ENCODE results near the gene TBC1D32. TPM values are rescaled to one million over a fixed set of nuclear protein-coding genes. Genes with fewer than 3 reads are reported as not detected.

Gene TBC1D32
- total RNA-seq, 2 donors from 2014 or later, result 4.3 to 5.5 TPM

DNA sequence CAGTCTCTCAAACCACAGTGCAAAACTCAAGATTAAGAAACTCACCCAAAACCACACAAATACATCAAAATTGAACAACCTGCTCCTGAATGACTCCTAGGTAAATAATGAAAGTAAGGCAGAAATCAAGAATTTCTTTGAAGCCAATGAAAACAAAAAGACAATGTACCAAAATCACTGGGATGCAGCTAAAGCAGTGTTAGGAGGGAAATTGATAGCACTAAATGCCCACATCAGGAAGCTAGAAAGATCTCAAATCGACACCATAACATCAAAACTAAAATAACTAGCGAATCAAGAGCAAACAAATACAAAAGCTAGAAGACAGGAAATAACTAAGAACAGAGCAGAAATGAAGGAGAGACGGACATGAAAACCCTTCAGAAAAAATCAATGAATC is 70.5 kb downstream of the TBC1D32 start:
- TF ChIP-seq, protein P1, sequence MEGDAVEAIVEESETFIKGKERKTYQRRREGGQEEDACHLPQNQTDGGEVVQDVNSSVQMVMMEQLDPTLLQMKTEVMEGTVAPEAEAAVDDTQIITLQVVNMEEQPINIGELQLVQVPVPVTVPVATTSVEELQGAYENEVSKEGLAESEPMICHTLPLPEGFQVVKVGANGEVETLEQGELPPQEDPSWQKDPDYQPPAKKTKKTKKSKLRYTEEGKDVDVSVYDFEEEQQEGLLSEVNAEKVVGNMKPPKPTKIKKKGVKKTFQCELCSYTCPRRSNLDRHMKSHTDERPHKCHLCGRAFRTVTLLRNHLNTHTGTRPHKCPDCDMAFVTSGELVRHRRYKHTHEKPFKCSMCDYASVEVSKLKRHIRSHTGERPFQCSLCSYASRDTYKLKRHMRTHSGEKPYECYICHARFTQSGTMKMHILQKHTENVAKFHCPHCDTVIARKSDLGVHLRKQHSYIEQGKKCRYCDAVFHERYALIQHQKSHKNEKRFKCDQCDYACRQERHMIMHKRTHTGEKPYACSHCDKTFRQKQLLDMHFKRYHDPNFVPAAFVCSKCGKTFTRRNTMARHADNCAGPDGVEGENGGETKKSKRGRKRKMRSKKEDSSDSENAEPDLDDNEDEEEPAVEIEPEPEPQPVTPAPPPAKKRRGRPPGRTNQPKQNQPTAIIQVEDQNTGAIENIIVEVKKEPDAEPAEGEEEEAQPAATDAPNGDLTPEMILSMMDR (IDR thresholded peaks at IDR 0.05), result no peak
- no peaks in the 10 kb centered on the region for H3K27me3 ChIP-seq
- H3K4me1 ChIP-seq, result peaks cover 0 to 3% of the 10 kb centered on the region in 2 donors
- H3K4me3 ChIP-seq, result no peak overlapping the region
- no peak for DNase-seq (ENCODE audit: low spot score)
- H3K27ac ChIP-seq, result no peak overlapping the region
- H3K9me3 ChIP-seq, result peaks cover 0 to 23% of the 10 kb centered on the region in 2 donors
- H3K36me3 ChIP-seq, result no peaks in the 10 kb centered on the region

DNA sequence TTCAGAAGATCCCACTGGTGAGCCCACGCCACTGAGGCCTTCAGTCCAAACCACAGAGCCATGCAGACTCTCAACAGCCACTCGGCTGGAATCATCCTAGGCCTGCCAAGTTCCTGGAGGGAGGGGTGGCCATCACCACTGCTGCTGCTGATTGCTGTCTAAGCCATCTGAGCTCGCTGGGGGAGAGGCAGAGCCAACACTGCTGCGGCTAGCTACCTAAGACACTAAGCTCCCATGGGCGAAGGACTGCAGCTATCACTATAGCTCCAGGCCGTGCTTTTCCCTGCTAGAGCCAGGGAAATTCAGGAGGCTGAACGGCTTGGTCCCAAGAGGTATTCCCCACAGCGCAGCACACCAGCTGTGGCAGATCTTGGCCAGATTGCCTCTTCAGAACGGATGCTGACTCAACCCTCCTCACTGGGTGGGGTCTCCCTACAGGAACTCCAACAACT is 73.6 kb downstream of the TBC1D32 start:
- TF ChIP-seq, protein P1 (IDR thresholded peaks at IDR 0.05), result no peak
- H3K27ac ChIP-seq, result peak overlapping the region in 1 of 2 donors; percentile 32
- H3K9me3 ChIP-seq, result peaks cover 0 to 17% of the 10 kb centered on the region in 2 donors
- DNase-seq (ENCODE audit: low spot score), result no peak
- peaks cover 0 to 3% of the 10 kb centered on the region in 2 donors for H3K4me1 ChIP-seq
- H3K27me3 ChIP-seq, result no peaks in the 10 kb centered on the region
- no peak overlapping the region for H3K4me3 ChIP-seq
- H3K36me3 ChIP-seq, result no peaks in the 10 kb centered on the region

DNA sequence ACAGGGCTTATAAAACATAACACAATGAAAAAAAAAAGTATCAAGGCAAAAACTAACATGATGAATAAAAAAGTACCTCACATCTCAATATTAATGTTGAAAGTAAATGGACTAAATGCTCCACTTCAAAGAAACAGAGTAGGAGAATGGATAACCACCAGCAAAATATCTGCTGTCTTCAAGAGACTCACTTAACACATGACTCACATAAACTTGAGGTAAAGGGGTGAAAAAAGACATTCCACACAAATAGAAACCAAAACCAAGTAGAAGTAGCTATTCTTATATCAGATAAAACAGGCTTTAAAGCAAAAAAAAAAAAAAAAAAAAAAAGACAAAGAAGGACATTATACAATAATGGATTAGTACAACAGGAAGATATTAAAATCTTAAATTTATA is 86.9 kb downstream of the TBC1D32 start:
- H3K27me3 ChIP-seq, result no peaks in the 10 kb centered on the region
- H3K4me1 ChIP-seq, result no peaks in the 10 kb centered on the region
- TF ChIP-seq, protein P1 (IDR thresholded peaks at IDR 0.05), result no peak
- H3K36me3 ChIP-seq, result no peaks in the 10 kb centered on the region
- DNase-seq (ENCODE audit: low spot score), result no peak
- H3K9me3 ChIP-seq, result peaks cover 0 to 37% of the 10 kb centered on the region in 2 donors
- H3K4me3 ChIP-seq, result no peak overlapping the region
- no peak overlapping the region for H3K27ac ChIP-seq

DNA sequence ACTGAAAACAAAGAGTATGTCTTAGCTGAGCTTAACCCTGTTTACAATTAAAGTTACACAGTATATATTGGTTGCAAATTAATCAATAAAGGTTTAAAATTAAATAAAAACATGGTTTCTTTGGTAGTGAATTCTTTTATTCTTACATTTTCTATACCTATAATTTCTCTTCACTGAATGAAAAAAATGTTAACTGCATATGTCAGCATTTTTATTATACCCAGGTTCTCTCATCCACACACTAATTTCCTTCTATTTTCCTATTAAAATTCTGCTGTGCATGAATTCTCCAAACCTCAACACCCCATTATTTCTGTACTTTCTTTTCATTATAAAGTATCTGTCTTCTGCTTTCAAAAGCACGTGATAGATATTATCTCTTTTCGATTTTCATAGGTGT is 91.9 kb downstream of the TBC1D32 start:
- Histone ChIP-seq H3K4me1 (no peaks in the 10 kb centered on the region), H3K4me3 (no peak overlapping the region), H3K36me3 (no peaks in the 10 kb centered on the region), H3K9me3 (peaks cover 0 to 7% of the 10 kb centered on the region in 2 donors), H3K27ac (no peak overlapping the region), H3K27me3 (no peaks in the 10 kb centered on the region)
- no peak for DNase-seq (ENCODE audit: low spot score)
- TF ChIP-seq, protein P1 (IDR thresholded peaks at IDR 0.05), result no peak

DNA sequence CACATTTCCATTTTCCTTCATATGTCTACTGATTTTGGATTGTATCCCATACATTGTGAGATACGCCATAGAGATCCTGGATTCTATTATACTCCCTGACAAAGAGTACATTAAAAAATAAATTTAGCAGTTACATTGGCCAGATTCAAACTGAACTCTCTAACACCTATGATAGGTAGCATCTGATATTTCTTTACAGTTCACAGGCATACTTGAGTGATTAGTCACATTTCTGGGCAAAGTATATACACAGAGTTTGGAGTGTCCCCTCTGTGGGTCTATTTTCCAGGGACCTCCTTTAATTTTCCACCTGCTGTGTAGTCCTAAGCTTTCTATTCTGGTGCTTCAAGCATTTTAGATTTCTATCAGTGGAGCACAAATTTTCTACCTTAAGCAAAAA is 96.4 kb downstream of the TBC1D32 start:
- TF ChIP-seq, protein P1 (IDR thresholded peaks at IDR 0.05), result no peak
- Histone ChIP-seq H3K27ac (no peak overlapping the region), H3K4me1 (no peaks in the 10 kb centered on the region), H3K27me3 (no peaks in the 10 kb centered on the region), H3K9me3 (no peaks in the 10 kb centered on the region), H3K4me3 (no peak overlapping the region), H3K36me3 (no peaks in the 10 kb centered on the region)
- DNase-seq (ENCODE audit: low spot score), result no peak

DNA sequence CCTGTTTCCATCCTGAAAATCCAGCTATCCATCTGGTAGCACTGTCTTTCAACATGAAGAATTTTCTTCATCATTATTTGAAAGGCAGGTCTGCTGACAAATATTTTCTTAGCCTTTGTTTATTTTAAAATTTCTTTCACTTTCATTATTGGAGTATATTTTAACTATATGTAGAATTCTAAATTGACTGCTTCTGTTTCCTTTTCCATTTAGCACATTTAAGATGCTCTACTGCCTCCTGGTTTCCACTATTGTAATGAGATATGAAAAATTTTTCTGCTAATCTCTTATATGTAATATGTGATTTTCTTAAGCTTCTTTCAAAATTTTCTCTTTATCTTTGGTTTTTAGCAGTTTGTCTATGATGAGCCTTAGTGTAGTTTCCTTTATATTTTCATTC is 97.3 kb downstream of the TBC1D32 start:
- Histone ChIP-seq H3K27ac (no peak overlapping the region), H3K36me3 (no peaks in the 10 kb centered on the region), H3K9me3 (no peaks in the 10 kb centered on the region), H3K4me3 (no peak overlapping the region), H3K4me1 (no peaks in the 10 kb centered on the region), H3K27me3 (no peaks in the 10 kb centered on the region)
- no peak for DNase-seq (ENCODE audit: low spot score)
- TF ChIP-seq, protein P1 (IDR thresholded peaks at IDR 0.05), result no peak
